ENCODE measurements around the gene DPP4.

GRCh38 chr2:162022290-162022945, 51.6 kb downstream of the DPP4 start:
- no peak for TF ChIP-seq EZH2 (IDR thresholded peaks at IDR 0.05; ENCODE audit: low read length)
- no peak for TF ChIP-seq CTCF (optimal IDR thresholded peaks at IDR 0.05 in 1 of 3, IDR thresholded peaks at IDR 0.05 in 1 of 3, conservative IDR thresholded peaks at IDR 0.05 in 1 of 3; ENCODE audit: extremely low read depth in 1 of 3, insufficient read depth in 2 of 3, low read length in 3 of 3)

Measured in keratinocyte (primary cell).